Left renal cortex interstitium (tissue), 4 donors: ENCODE results near the gene TMEM223. TPM values are rescaled to one million over a fixed set of nuclear protein-coding genes. Genes with fewer than 3 reads are reported as not detected.
A peak's percentile ranks its signal among the peaks of the same experiment; 100 is the strongest.
"Not testable (repeated sequence)": the region's sequence is repeated elsewhere in the genome, so short reads cannot be mapped to it uniquely, and the experiment has no call there.

Experiments used
- DNase-seq, 4 donors: peaks; one replicate each; pipeline ENCODE4 v3.0.0-alpha.2; 2013; ENCODE audit warnings: low read depth in 4 of 4, low spot score in 2 of 4, missing footprints in 1 of 4
- polyA plus RNA-seq, 4 donors: library from polyadenylated mRNA; unstranded; fragments of 120-200 nt; gene quantifications; one replicate each; pipeline ENCODE4 v1.2.1, GENCODE V29; 2013; ENCODE audit not compliant: insufficient read length in 4 of 4

The TMEM223 gene
- polyA plus RNA-seq, 4 donors = 25.2 to 36.2 (median 29.6) TPM

GRCh38 chr11:62755086-62755615, 36.7 kb downstream of the TMEM223 start:
- DNase-seq = no peak

- peak; percentile 95 to 98 (median 96) for DNase-seq
Observed at GRCh38 chr11:62753736-62754603, 37.8 kb downstream of the TMEM223 start, which contains the start of gene ZBTB3. ZBTB3 (minus strand) TSS chr11:62754160; CDS start chr11:62753664, 496 bp downstream.

- no peak for DNase-seq
Observed at GRCh38 chr11:62752994-62753735, 38.6 kb downstream of the TMEM223 start.

GRCh38 chr11:62752177-62752785, 39.5 kb downstream of the TMEM223 start:
- no peak for DNase-seq

GRCh38 chr11:62749931-62750330, 41.9 kb downstream of the TMEM223 start:
- not testable (repeated sequence) for DNase-seq

- DNase-seq = no peak
Observed at GRCh38 chr11:62747475-62748160, 44.2 kb downstream of the TMEM223 start.

Other genes starting within 250 kb of the TMEM223 start
- 100 to 1,000 TPM; 182 to 215 (median 196) TPM for gene AHNAK, start 245.2 kb downstream of the TMEM223 start, polyA plus RNA-seq
- 1,000 to 10,000 TPM; 2,022 to 2,343 (median 2,282) TPM for gene EEF1G, start 218.1 kb downstream of the TMEM223 start, polyA plus RNA-seq
- gene TUT1, start 200.5 kb downstream of the TMEM223 start, polyA plus RNA-seq = 10 to 100 TPM; 19.7 to 28.5 (median 22.7) TPM
- 10 to 100 TPM; 86.4 to 99.3 (median 90.3) TPM for gene MTA2, start 190.1 kb downstream of the TMEM223 start, polyA plus RNA-seq
- 10 to 100 TPM; 25.9 to 46.8 (median 41.2) TPM for gene EML3, start 179.2 kb downstream of the TMEM223 start, polyA plus RNA-seq
- 1 to 10 TPM; 2.8 to 4.8 (median 4.0) TPM for gene ROM1, start 178.7 kb downstream of the TMEM223 start, polyA plus RNA-seq
- gene B3GAT3, start 170.0 kb downstream of the TMEM223 start, polyA plus RNA-seq = 10 to 100 TPM; 21.3 to 44.9 (median 41.3) TPM
- 100 to 1,000 TPM; 373 to 393 (median 382) TPM for gene GANAB, start 145.4 kb downstream of the TMEM223 start, polyA plus RNA-seq
- 10 to 100 TPM; 18.3 to 23.9 (median 21.8) TPM for gene INTS5, start 138.7 kb downstream of the TMEM223 start, polyA plus RNA-seq
- 10 to 100 TPM; 49.4 to 63.8 (median 57.8) TPM for gene C11orf98, start 126.8 kb downstream of the TMEM223 start, polyA plus RNA-seq
- 1 to 10 TPM; 3.9 to 8.9 (median 6.2) TPM for gene CSKMT, start 126.7 kb downstream of the TMEM223 start, polyA plus RNA-seq
- gene UQCC3, start 120.3 kb downstream of the TMEM223 start, polyA plus RNA-seq = 10 to 100 TPM in 2 of 4 donors, 1 to 10 TPM in 2; 7.7 to 13.9 (median 11.1) TPM
- 10 to 100 TPM in 1 of 4 donors, 1 to 10 TPM in 3; 5.3 to 12.9 (median 9.0) TPM for gene LBHD1, start 119.7 kb downstream of the TMEM223 start, polyA plus RNA-seq
- gene UBXN1, start 112.9 kb downstream of the TMEM223 start, polyA plus RNA-seq = 100 to 1,000 TPM; 151 to 187 (median 174) TPM
- gene LRRN4CL, start 102.5 kb downstream of the TMEM223 start, polyA plus RNA-seq = 1 to 10 TPM in 3 of 4 donors, under 1 TPM in 1; 0.99 to 1.3 (median 1.1) TPM
- 10 to 100 TPM; 64.2 to 81.1 (median 72.0) TPM for gene BSCL2, start 84.6 kb downstream of the TMEM223 start, polyA plus RNA-seq
- 1 to 10 TPM; 1.4 to 3.8 (median 2.4) TPM for gene GNG3, start 84.3 kb downstream of the TMEM223 start, polyA plus RNA-seq
- gene HNRNPUL2, start 64.5 kb downstream of the TMEM223 start, polyA plus RNA-seq = 10 to 100 TPM; 75.9 to 91.8 (median 81.6) TPM
- 10 to 100 TPM; 35.7 to 47.7 (median 42.8) TPM for gene TTC9C, start 63.5 kb downstream of the TMEM223 start, polyA plus RNA-seq
- 1 to 10 TPM; 8.0 to 9.6 (median 8.5) TPM for gene ZBTB3, start 37.8 kb downstream of the TMEM223 start, polyA plus RNA-seq
- gene POLR2G, start 30.4 kb downstream of the TMEM223 start, polyA plus RNA-seq = 100 to 1,000 TPM; 132 to 173 (median 146) TPM
- gene TAF6L, start 20.6 kb downstream of the TMEM223 start, polyA plus RNA-seq = 10 to 100 TPM; 27.5 to 40.2 (median 37.2) TPM
- gene TMEM179B, start 4.6 kb downstream of the TMEM223 start, polyA plus RNA-seq = 10 to 100 TPM; 65.7 to 71.3 (median 67.2) TPM
- 100 to 1,000 TPM; 108 to 134 (median 119) TPM for gene NXF1, start 13.4 kb upstream of the TMEM223 start, polyA plus RNA-seq
- 10 to 100 TPM; 53.8 to 61.9 (median 56.1) TPM for gene STX5, start 40.0 kb upstream of the TMEM223 start, polyA plus RNA-seq
- under 1 TPM in 1 of 4 donors, not detected in 3; 0.33 TPM for gene TEX54, start 40.8 kb upstream of the TMEM223 start, polyA plus RNA-seq
- gene WDR74, start 47.6 kb upstream of the TMEM223 start, polyA plus RNA-seq = 10 to 100 TPM; 34.0 to 50.7 (median 46.2) TPM
- gene SLC3A2, start 88.9 kb upstream of the TMEM223 start, polyA plus RNA-seq = 100 to 1,000 TPM; 159 to 219 (median 183) TPM
- gene CHRM1, start 129.4 kb upstream of the TMEM223 start, polyA plus RNA-seq = under 1 TPM in 2 of 4 donors, not detected in 2; 0.05 to 0.12 TPM
- 10 to 100 TPM; 19.9 to 38.0 (median 30.4) TPM for gene SLC22A6, start 193.0 kb upstream of the TMEM223 start, polyA plus RNA-seq
- gene SLC22A8, start 223.8 kb upstream of the TMEM223 start, polyA plus RNA-seq = 10 to 100 TPM; 26.6 to 57.9 (median 43.2) TPM